ENCODE data around the gene PLD5. TPM values are rescaled to one million over a fixed set of nuclear protein-coding genes. Genes with fewer than 3 reads are reported as not detected.
"Not testable (repeated sequence)": the region's sequence is repeated elsewhere in the genome, so short reads cannot be mapped to it uniquely, and the experiment has no call there.

PLD5 gene
- total RNA-seq, 2 donors from 2014 or later, result 5.2 to 7.4 TPM

DNA sequence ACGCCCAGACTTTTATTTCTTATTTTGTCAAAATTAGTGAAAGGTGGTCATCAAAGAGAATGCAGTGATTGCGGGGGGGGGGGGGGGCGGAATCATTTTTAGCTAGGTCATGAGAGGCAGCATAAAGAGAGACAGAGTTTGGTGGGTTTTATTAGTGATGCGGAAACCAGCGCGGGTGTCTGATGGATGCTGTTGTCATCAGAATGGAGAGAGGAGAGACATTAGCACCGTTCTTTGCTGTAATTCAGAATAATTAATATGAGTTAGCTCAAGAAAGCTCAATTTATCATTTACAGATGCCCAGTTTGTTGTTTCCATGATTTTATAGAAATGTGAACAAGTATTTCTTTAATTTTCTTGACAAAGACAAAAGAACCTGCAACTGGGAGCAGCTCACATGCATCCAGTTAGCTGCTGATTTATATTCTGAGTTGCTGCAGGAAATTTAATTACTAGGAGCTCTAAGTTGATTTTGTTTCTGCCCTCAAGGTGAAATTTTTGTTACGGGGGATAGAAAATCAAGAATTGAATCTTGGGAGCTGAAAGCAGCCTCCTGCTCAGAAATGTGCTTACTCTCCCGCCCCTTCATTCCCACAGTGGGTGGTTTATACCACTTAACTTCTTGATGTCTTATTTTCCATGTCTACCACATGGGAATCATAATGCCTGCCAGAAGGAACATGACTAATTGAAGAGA is 392.2 kb downstream of the PLD5 start:
- no peak for DNase-seq (ENCODE audit: low spot score)
- intact Hi-C loops (cut with DNase I), result loop anchor here in 1 of 2 donors (5.0 kb wide), 1 partner anchor 720 kb away; no protein-coding TSS in a partner anchor

DNA sequence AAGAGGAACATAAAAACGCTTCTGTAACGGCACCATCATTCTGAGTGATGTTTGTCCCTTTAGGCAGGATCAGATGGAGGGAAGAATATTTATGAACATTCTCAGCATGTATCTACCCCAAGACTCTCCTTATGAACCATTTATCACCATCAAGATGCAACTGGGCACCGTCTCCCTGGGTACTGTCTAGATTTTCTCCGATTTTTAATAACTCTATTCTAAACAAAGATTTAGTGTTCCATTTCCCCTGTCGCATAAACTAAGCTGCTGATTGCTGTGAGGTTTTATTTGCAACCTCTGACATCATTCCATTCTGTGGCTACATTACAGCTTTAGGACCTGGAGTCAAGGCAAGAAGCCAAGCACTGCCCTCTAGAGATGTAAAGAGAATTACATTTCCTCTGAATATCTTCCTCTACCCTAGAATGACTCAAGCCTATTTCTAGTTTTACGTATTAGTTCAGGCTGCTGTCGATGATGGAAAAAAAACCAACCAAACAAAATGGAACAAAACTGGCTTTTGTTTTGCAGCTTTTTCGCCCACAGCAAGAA is 395.5 kb downstream of the PLD5 start:
- DNase-seq (ENCODE audit: low spot score), result no peak
- intact Hi-C loops (cut with DNase I), result no loop called here

DNA sequence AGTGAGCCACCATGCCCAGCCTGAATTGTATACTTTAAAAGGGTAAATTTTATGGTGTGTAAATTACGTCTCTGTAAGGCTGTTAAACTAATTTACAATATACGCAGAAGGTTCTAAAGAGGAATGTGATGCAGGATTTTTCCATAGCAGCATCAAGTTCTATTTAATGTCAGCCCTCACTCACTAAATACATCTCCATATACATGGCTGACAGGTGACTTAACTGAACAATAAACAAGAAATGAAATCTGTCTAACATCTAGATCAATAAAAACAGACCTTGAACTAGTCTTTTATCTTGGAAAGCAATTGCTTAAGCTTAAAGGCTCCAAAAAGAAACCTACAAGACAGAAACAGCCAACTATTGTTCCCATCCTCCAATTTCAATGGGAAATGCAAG is 404.1 kb downstream of the PLD5 start:
- intact Hi-C loops (cut with DNase I), result no loop called here
- DNase-seq (ENCODE audit: low spot score), result no peak

DNA sequence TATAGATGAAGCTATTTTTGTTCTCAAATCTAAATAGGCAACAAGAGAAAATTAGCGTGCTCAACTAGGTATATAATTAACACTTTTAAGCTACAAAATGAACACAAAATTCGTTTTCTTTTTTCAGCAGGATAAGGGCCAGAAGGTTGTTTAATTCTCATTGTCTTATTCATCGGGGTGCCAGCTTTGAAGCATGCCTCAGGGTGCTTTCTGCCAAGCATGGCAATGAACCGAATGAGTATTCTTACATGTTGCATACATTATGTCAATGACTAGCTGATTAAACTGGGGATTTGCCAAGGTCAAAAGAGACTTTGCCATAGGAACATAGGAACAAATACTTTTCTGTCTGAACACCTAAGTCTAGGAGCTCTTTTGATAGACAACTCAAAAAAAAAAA is 423.6 kb downstream of the PLD5 start:
- intact Hi-C loops (cut with DNase I), result no loop called here
- no peak for DNase-seq (ENCODE audit: low spot score)

DNA sequence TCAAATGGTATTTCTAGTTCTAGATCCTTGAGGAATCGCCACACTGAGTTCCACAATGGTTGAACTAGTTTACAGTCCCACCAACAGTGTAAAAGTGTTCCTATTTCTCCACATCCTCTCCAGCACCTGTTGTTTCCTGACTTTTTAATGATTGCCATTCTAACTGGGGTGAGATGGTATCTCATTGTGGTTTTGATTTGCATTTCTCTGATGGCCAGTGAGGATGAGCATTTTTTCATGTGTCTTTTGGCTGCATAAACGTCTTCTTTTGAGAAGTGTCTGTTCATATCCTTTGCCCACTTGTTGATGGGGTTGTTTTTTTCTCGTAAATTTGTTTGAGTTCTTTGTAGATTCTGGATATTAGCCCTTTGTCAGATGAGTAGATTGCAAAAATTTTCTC is 427.2 kb downstream of the PLD5 start:
- intact Hi-C loops (cut with DNase I); DNase-seq (ENCODE audit: low spot score): not testable (repeated sequence)

DNA sequence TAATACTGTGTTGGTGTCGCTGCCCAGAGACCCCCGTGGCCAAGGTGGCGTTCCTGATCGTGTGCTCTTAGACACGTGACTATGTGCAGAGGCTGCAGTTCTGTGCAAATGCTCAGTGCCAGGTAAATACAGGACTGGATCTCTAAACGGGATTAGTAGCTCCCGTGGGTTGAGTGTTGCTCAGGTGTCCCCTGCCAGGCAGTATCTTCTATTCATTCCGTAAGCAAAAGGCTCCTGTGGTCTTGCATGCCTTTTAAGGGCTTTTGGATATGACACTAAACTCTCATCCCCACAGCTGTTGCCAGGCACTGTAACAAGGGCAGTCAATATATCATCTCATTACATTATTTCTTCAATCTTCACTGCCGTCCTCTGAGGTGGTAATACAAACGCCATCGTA is 431.4 kb downstream of the PLD5 start:
- intact Hi-C loops (cut with DNase I), result no loop called here
- no peak for DNase-seq (ENCODE audit: low spot score)

DNA sequence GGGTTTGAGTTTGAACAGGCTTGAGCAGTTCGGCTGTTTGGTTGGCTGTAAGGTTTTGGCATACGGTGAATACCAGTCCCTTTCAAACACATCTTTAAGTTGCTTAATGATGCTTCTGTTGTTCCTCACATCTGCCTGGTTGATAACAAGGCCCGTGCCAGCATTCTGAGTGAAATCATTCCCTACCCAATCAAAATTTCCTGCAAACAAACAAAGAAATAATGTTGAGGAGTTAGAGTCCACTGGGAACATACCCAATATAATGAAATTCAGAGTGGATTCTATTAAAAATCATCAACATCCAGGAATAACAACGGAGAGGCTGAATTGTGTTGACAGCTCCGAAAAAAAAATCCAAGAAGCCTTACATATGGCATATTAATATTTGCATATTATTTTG is 434.6 kb downstream of the PLD5 start:
- no peak for DNase-seq (ENCODE audit: low spot score)
- intact Hi-C loops (cut with DNase I), result no loop called here

DNA sequence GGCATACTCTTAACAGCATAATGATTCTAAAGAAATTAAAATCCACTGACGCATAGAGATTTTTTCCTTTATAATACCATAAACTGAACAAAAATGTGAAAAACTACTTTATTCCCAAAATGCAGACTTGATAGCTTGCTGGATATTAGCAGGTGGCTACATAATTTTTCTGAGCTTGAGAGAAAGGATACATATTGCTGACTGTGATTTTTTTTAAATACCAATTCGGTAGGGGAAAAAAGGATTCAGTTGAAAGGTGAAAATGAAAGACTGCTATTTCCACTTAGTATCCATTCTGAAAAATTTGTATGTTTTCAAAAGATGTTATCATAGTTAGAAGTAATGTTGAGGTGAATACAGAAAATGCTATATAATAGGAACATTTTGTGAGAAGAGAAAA is 435.6 kb downstream of the PLD5 start:
- intact Hi-C loops (cut with DNase I), result no loop called here
- no peak for DNase-seq (ENCODE audit: low spot score)

DNA sequence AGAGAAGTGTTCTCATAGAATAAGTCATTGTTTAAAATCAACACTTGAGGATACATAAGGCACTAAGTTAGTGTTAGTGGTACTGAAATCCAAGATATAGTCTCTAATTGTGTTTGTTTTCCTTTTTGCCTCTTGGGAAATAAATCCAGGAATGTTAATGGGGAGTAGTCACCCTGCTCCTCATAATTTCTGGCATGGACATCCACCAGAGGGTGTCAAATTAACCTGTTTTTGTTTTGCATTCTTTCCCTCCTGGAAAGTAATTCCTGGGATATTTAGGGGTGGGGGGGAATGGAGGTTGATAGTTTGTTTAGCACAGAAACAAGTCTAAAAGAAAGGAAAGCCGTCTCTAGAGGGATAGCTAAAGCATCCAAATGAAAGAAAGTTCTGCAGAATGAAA is 437.8 kb downstream of the PLD5 start:
- intact Hi-C loops (cut with DNase I), result no loop called here
- no peak for DNase-seq (ENCODE audit: low spot score)

DNA sequence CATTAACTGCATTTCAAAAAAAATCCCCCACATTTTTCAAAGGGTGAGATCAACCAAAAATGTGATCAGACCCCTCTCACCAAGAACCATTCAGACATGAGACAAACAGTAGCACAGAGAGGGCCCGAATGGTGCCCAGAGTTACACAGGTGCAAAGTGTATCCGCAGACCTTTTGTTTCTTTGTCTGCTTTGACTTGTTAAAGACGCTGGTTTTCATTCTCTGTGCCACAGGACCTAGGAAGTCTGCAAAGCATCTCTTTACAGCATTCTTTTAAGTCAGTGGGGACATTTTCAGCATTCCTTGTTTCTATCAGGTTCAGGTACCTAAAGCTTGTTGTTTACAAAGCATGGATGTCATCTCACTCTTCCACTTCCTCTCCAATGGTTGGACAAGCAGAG is 438.4 kb downstream of the PLD5 start:
- no peak for DNase-seq (ENCODE audit: low spot score)
- intact Hi-C loops (cut with DNase I), result no loop called here

DNA sequence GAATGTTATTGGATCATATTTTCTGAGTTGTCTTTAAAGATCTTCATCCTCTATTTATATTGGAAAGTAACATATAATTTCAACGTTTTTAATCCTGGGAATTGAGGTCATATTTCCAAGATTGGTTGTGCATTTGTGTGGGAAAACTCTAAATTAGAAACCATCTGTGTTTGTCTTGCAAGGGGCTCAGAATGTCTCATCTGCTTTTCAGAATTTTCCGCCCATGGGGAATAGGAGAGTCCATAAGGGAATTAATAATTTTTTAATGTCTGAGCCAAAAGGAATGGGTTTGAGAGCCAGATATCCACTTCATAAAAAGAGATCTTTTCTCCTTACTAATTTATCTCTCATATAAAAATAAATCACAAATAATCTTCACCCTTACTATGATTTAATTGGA is 440.8 kb downstream of the PLD5 start:
- intact Hi-C loops (cut with DNase I), result no loop called here
- DNase-seq (ENCODE audit: low spot score), result no peak

DNA sequence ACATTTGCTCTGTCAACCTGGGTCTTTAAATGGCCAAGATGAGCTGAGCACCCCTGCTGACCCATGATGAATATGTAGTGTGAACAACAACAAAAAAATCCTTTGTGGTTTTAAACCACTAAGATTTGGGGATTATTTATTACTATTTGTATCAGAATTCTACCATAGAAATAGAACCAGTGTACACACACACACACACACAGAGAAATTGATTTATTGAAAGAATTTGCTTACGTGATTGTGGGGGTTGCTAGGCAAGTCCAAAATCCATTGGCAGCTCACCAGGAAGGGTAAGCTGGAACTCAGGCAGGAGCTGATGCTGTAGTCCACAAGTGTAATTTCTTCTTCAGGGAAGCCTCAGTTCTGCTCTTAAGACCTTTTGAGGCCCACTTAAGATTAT is 443.1 kb downstream of the PLD5 start:
- DNase-seq (ENCODE audit: low spot score), result no peak
- intact Hi-C loops (cut with DNase I), result no loop called here

DNA sequence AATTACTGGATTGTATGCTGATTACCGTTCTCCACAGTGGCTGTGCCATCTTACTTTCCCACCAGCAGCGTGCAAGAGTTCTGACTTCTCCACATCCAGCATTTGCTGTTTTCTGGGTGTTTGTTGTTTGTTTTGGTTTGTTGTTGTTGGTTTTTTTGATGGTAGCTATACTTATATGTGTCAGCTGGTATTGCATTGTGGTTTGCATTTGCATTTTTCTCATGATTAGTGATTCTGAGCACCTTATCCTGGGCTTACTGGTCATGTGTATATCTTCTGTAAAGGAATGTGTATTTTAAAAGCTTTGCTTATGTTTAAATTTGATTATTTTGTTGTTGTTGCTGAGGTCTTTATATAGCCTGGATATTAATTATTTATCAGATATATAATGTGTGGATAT is 458.7 kb downstream of the PLD5 start:
- intact Hi-C loops (cut with DNase I), result no loop called here
- DNase-seq (ENCODE audit: low spot score), result no peak

DNA sequence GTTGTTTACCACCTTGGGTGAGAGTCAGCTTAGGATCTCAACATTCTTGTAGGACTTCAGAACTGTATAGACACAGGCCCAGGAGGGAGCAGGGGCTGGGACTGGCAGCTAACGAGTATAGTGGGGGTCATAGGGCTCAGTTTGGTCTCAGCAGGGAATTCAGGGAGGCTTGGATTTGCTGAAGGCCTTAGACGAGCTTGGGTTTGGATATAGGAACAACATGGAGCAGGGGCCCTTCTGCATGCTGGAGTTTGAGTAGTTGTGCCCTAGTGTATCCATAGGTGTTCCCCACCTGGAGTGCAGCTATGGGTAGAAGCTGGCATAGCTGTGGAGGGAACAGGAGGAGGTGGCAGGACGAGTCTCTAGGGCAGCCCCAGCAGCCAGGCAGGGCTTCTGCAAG is 462.2 kb downstream of the PLD5 start:
- intact Hi-C loops (cut with DNase I), result no loop called here
- DNase-seq (ENCODE audit: low spot score), result no peak

DNA sequence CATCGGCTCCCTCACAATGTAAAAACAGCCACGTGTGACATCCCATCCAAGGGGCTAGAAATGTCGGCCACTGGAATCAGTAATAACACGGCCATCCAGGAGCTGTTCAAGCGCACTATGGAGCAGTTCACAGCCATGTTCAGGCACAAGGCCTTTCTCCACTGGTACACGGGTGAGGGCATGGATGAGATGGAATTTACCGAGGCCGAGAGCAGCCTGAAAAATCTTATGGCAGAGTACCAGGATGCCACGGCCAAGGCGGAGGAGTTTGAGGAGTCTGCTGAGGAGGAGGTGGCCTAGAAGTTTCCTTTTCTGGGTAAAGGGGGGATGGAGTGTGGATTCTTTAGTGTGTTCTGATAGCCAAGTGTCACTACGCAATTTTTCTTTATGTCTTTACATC is 464.5 kb downstream of the PLD5 start:
- peak; percentile 58 for DNase-seq (ENCODE audit: low spot score)
- intact Hi-C loops (cut with DNase I), result no loop called here

DNA sequence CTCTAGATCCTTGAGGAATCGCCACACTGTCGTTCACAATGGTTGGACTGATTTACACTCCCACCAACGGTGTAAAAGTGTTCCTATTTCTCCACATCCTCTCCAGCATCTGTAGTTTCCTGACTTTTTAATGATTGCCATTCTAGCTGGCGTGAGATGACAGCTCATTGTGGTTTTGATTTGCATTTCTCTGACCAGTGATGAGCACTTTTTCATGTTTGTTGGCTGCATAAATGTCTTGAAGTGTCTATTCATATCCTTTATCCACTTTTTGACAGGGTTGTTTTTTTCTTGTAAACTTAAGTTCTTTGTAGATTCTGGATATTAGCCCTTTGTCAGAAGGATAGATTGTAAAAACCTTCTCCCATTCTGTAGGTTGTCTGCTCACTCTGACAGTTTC is 465.9 kb downstream of the PLD5 start:
- intact Hi-C loops (cut with DNase I); DNase-seq (ENCODE audit: low spot score): not testable (repeated sequence)

DNA sequence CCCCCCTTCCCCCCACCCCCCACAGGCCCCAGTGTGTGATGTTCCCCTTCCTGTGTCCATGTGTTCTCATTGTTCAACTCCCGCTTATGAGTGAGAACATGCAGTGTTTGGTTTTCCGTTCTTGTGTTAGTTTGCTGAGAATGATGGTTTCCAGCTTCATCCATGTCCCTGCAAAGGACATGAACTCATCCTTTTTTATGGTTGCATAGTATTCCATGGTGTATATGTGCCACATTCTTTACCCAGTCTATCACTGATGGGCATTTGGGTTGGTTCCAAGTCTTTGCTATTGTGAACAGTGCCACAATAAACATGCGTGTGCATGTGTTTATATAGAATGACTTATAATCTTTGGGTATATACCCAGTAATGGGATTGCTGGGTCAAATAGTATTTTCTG is 466.3 kb downstream of the PLD5 start:
- intact Hi-C loops (cut with DNase I); DNase-seq (ENCODE audit: low spot score): not testable (repeated sequence)

DNA sequence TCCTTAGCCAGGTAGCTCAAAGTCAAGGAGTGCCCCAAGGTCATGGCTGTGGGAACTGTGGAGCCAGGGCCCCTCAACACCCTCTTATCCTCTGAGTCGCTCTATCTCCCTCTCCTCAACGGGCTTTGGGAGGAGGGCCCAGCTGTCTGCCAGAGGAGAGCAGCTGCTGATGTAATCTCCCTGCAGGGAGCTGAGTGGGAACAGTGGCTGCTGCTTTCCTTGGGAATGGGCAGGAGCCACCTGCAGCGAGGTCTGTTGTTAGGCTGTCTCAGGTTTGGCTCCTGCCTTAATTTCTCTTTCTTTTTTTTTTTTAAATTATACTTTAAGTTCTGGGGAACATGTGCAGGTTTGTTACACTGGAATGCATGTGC is 466.8 kb downstream of the PLD5 start:
- intact Hi-C loops (cut with DNase I), result no loop called here
- no peak for DNase-seq (ENCODE audit: low spot score)

DNA sequence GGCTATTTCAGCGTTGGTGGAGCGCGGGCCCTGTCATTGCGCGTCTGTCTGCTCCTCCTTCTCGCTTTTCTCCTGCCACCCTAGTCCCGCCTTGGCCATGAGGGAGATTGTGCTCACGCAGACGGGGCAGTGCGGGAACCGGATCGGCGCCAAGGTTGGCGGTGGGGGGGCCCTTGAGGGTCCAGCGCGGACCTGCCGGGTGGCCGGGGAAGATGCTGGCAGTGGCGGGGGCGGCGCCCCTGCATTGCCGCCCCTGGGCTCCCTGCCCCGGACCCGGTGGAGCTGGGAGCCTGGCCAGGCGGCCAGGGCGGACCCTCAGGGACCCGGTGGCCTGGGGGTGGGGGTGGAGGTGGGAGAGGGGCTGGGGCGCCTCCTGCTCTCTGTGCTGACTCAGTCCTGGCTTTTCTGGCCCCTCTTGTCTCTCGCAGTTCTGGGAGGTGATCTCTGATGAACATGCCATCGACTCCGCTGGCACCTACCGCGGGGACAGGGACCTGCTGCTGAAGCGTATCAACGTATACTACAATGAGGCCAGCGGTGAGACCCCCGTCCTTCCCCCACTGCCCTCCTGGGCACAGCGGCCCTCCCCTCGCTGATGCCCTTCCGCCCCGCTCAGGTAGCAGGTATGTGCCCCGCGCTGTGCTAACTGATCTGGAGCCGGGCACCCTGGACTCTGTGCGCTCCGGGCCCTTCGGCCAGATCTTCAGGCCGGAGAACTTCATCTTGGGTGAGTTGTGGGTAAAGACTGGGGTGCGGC is 467.3 kb downstream of the PLD5 start:
- peak; percentile 73 for DNase-seq (ENCODE audit: low spot score)
- intact Hi-C loops (cut with DNase I), result no loop called here

DNA sequence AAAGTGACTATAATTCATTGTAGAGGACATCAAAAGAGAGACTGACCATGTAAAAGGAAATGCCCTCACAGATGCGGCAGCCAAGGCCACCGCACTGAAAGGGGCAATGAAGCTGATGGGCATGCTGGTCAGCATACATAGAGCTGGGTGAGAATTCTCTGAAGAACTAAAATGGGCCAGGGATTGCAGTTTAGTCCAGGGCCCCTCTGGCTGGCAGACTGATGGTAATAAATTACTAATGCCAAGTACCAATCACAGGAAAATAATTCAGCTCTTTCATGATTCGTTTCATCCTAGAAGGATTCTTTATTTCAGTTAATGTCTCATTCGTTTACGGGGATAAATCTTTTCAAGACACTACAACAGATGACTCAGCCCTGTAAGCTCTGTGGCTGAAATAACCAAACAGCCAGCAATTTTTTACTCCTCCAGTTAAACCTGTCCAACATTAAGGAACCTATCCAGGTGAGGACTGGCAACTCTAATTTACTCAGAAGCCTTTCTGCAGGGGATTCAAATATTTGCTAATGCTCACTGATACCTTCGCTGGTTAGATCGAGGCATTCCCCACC is 468.7 kb downstream of the PLD5 start:
- no peak for DNase-seq (ENCODE audit: low spot score)
- intact Hi-C loops (cut with DNase I), result no loop called here

DNA sequence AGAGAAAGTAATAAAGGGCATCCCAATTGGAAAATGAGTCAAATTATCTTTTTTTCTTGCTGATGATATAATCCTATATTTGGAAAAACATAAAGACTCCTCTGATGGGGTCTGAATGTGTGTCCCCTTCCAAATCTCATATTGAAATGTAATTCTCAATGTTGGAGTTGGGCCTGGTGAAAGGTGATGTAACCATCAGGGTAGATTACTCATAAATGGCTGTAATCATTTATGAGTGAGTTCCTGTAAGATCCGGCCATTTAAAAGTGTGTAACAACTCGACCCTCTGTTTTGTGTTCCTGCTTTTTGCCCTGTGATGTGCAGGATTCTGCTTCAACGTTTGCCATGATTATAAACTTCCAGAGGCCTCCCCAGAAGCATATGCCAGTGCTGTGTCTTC is 481.3 kb downstream of the PLD5 start:
- DNase-seq (ENCODE audit: low spot score), result no peak
- intact Hi-C loops (cut with DNase I), result no loop called here
